ENCODE data around the gene VTA1.
"Not testable (repeated sequence)": the region's sequence is repeated elsewhere in the genome, so short reads cannot be mapped to it uniquely, and the experiment has no call there.

Gene VTA1

GRCh38 chr6:142146828-142147662, at the start of gene VTA1, which contains the start of gene NMBR:
Gene VTA1, plus strand, starts transcription at chr6:142147263. Its CDS starts 25 bp downstream, at chr6:142147288.
Gene NMBR, minus strand, starts transcription at chr6:142147122. Its CDS starts 58,464 bp downstream, at chr6:142088658.
- H3K9me3 ChIP-seq (ENCODE audit: control insufficient read depth in 1 of 2, low read length in 2 of 2) = no peaks in the 10 kb centered on the region
- no peaks in the 10 kb centered on the region for H3K36me3 ChIP-seq (ENCODE audit: control insufficient read depth in 1 of 2, insufficient read depth in 2 of 2, low read length in 2 of 2)
- peak within 1 kb of the TSS; percentile 78 to 82 for H3K9ac ChIP-seq (ENCODE audit: low read depth in 1 of 2, low read length in 2 of 2)
- H3K4me1 ChIP-seq (ENCODE audit: control insufficient read depth in 1 of 2, insufficient read depth in 2 of 2, low read length in 2 of 2) = peaks cover 16% of the 10 kb centered on the region in 2 donors
- peak within 1 kb of the TSS; percentile 95 to 99 for H3K4me3 ChIP-seq (ENCODE audit: low read depth in 1 of 2, low read length in 2 of 2)
- H3K27ac ChIP-seq (ENCODE audit: low read depth, low read length) = no peak within 1 kb of the TSS
- H3K27me3 ChIP-seq (ENCODE audit: control insufficient read depth in 1 of 2, insufficient read depth in 2 of 2, low read length in 2 of 2) = no peaks in the 10 kb centered on the region

- not testable (repeated sequence) for H3K9ac ChIP-seq (ENCODE audit: low read depth in 1 of 2, low read length in 2 of 2); H3K27ac ChIP-seq (ENCODE audit: low read depth, low read length); H3K27me3 ChIP-seq (ENCODE audit: control insufficient read depth in 1 of 2, insufficient read depth in 2 of 2, low read length in 2 of 2); H3K4me3 ChIP-seq (ENCODE audit: low read depth in 1 of 2, low read length in 2 of 2); H3K9me3 ChIP-seq (ENCODE audit: control insufficient read depth in 1 of 2, low read length in 2 of 2); H3K36me3 ChIP-seq (ENCODE audit: control insufficient read depth in 1 of 2, insufficient read depth in 2 of 2, low read length in 2 of 2); H3K4me1 ChIP-seq (ENCODE audit: control insufficient read depth in 1 of 2, insufficient read depth in 2 of 2, low read length in 2 of 2)
These were observed 42.2 kb upstream of the VTA1 start for GRCh38 chr6:142104820-142105219.

- H3K9ac ChIP-seq (ENCODE audit: low read depth in 1 of 2, low read length in 2 of 2) = not testable (repeated sequence)
These were observed 36.2 kb upstream of the VTA1 start for GRCh38 chr6:142110820-142111219.

GRCh38 chr6:142112451-142113061, 34.5 kb upstream of the VTA1 start:
- Histone ChIP-seq H3K9ac (ENCODE audit: low read depth in 1 of 2, low read length in 2 of 2) (no peak overlapping the region), H3K27ac (ENCODE audit: low read depth, low read length) (no peak overlapping the region), H3K4me1 (ENCODE audit: control insufficient read depth in 1 of 2, insufficient read depth in 2 of 2, low read length in 2 of 2) (no peaks in the 10 kb centered on the region), H3K9me3 (ENCODE audit: control insufficient read depth in 1 of 2, low read length in 2 of 2) (no peaks in the 10 kb centered on the region), H3K27me3 (ENCODE audit: control insufficient read depth in 1 of 2, insufficient read depth in 2 of 2, low read length in 2 of 2) (no peaks in the 10 kb centered on the region), H3K4me3 (ENCODE audit: low read depth in 1 of 2, low read length in 2 of 2) (no peak overlapping the region), H3K36me3 (ENCODE audit: control insufficient read depth in 1 of 2, insufficient read depth in 2 of 2, low read length in 2 of 2) (no peaks in the 10 kb centered on the region)

More at GRCh38 chr6:142110820-142111219, 36.2 kb upstream of the VTA1 start:
- H3K4me1 ChIP-seq (ENCODE audit: control insufficient read depth in 1 of 2, insufficient read depth in 2 of 2, low read length in 2 of 2); H3K27me3 ChIP-seq (ENCODE audit: control insufficient read depth in 1 of 2, insufficient read depth in 2 of 2, low read length in 2 of 2); H3K9me3 ChIP-seq (ENCODE audit: control insufficient read depth in 1 of 2, low read length in 2 of 2); H3K27ac ChIP-seq (ENCODE audit: low read depth, low read length); H3K4me3 ChIP-seq (ENCODE audit: low read depth in 1 of 2, low read length in 2 of 2); H3K36me3 ChIP-seq (ENCODE audit: control insufficient read depth in 1 of 2, insufficient read depth in 2 of 2, low read length in 2 of 2): not testable (repeated sequence)

GRCh38 chr6:142117366-142117765, 29.7 kb upstream of the VTA1 start:
- no peaks in the 10 kb centered on the region for H3K36me3 ChIP-seq (ENCODE audit: control insufficient read depth in 1 of 2, insufficient read depth in 2 of 2, low read length in 2 of 2)

GRCh38 chr6:142118328-142118727, 28.7 kb upstream of the VTA1 start:
- Histone ChIP-seq H3K9me3 (ENCODE audit: control insufficient read depth in 1 of 2, low read length in 2 of 2) (no peaks in the 10 kb centered on the region), H3K36me3 (ENCODE audit: control insufficient read depth in 1 of 2, insufficient read depth in 2 of 2, low read length in 2 of 2) (no peaks in the 10 kb centered on the region), H3K27ac (ENCODE audit: low read depth, low read length) (no peak overlapping the region), H3K9ac (ENCODE audit: low read depth in 1 of 2, low read length in 2 of 2) (no peak overlapping the region), H3K4me3 (ENCODE audit: low read depth in 1 of 2, low read length in 2 of 2) (no peak overlapping the region), H3K27me3 (ENCODE audit: control insufficient read depth in 1 of 2, insufficient read depth in 2 of 2, low read length in 2 of 2) (no peaks in the 10 kb centered on the region), H3K4me1 (ENCODE audit: control insufficient read depth in 1 of 2, insufficient read depth in 2 of 2, low read length in 2 of 2) (no peaks in the 10 kb centered on the region)

More at GRCh38 chr6:142117366-142117765, 29.7 kb upstream of the VTA1 start:
- Histone ChIP-seq H3K9ac (ENCODE audit: low read depth in 1 of 2, low read length in 2 of 2) (no peak overlapping the region), H3K27ac (ENCODE audit: low read depth, low read length) (no peak overlapping the region), H3K4me1 (ENCODE audit: control insufficient read depth in 1 of 2, insufficient read depth in 2 of 2, low read length in 2 of 2) (no peaks in the 10 kb centered on the region), H3K4me3 (ENCODE audit: low read depth in 1 of 2, low read length in 2 of 2) (no peak overlapping the region), H3K27me3 (ENCODE audit: control insufficient read depth in 1 of 2, insufficient read depth in 2 of 2, low read length in 2 of 2) (no peaks in the 10 kb centered on the region), H3K9me3 (ENCODE audit: control insufficient read depth in 1 of 2, low read length in 2 of 2) (no peaks in the 10 kb centered on the region)

GRCh38 chr6:142118925-142119324, 28.1 kb upstream of the VTA1 start:
- no peak overlapping the region for H3K27ac ChIP-seq (ENCODE audit: low read depth, low read length)
- H3K36me3 ChIP-seq (ENCODE audit: control insufficient read depth in 1 of 2, insufficient read depth in 2 of 2, low read length in 2 of 2) = no peaks in the 10 kb centered on the region

GRCh38 chr6:142121342-142121741, 25.7 kb upstream of the VTA1 start:
- Histone ChIP-seq H3K9ac (ENCODE audit: low read depth in 1 of 2, low read length in 2 of 2) (no peak overlapping the region), H3K9me3 (ENCODE audit: control insufficient read depth in 1 of 2, low read length in 2 of 2) (no peaks in the 10 kb centered on the region), H3K4me1 (ENCODE audit: control insufficient read depth in 1 of 2, insufficient read depth in 2 of 2, low read length in 2 of 2) (no peaks in the 10 kb centered on the region), H3K4me3 (ENCODE audit: low read depth in 1 of 2, low read length in 2 of 2) (no peak overlapping the region), H3K36me3 (ENCODE audit: control insufficient read depth in 1 of 2, insufficient read depth in 2 of 2, low read length in 2 of 2) (no peaks in the 10 kb centered on the region), H3K27me3 (ENCODE audit: control insufficient read depth in 1 of 2, insufficient read depth in 2 of 2, low read length in 2 of 2) (no peaks in the 10 kb centered on the region), H3K27ac (ENCODE audit: low read depth, low read length) (no peak overlapping the region)

More at GRCh38 chr6:142118925-142119324, 28.1 kb upstream of the VTA1 start:
- H3K27me3 ChIP-seq (ENCODE audit: control insufficient read depth in 1 of 2, insufficient read depth in 2 of 2, low read length in 2 of 2) = no peaks in the 10 kb centered on the region
- no peaks in the 10 kb centered on the region for H3K9me3 ChIP-seq (ENCODE audit: control insufficient read depth in 1 of 2, low read length in 2 of 2)
- no peak overlapping the region for H3K9ac ChIP-seq (ENCODE audit: low read depth in 1 of 2, low read length in 2 of 2)
- no peak overlapping the region for H3K4me3 ChIP-seq (ENCODE audit: low read depth in 1 of 2, low read length in 2 of 2)
- no peaks in the 10 kb centered on the region for H3K4me1 ChIP-seq (ENCODE audit: control insufficient read depth in 1 of 2, insufficient read depth in 2 of 2, low read length in 2 of 2)

- Histone ChIP-seq H3K27me3 (ENCODE audit: control insufficient read depth in 1 of 2, insufficient read depth in 2 of 2, low read length in 2 of 2) (peaks cover 0 to 3% of the 10 kb centered on the region in 2 donors), H3K4me3 (ENCODE audit: low read depth in 1 of 2, low read length in 2 of 2) (no peak overlapping the region), H3K9me3 (ENCODE audit: control insufficient read depth in 1 of 2, low read length in 2 of 2) (no peaks in the 10 kb centered on the region), H3K36me3 (ENCODE audit: control insufficient read depth in 1 of 2, insufficient read depth in 2 of 2, low read length in 2 of 2) (no peaks in the 10 kb centered on the region), H3K4me1 (ENCODE audit: control insufficient read depth in 1 of 2, insufficient read depth in 2 of 2, low read length in 2 of 2) (no peaks in the 10 kb centered on the region), H3K9ac (ENCODE audit: low read depth in 1 of 2, low read length in 2 of 2) (no peak overlapping the region), H3K27ac (ENCODE audit: low read depth, low read length) (no peak overlapping the region)
These were observed 16.2 kb upstream of the VTA1 start for GRCh38 chr6:142130814-142131213.

- Histone ChIP-seq H3K9me3 (ENCODE audit: control insufficient read depth in 1 of 2, low read length in 2 of 2) (no peaks in the 10 kb centered on the region), H3K4me1 (ENCODE audit: control insufficient read depth in 1 of 2, insufficient read depth in 2 of 2, low read length in 2 of 2) (no peaks in the 10 kb centered on the region), H3K9ac (ENCODE audit: low read depth in 1 of 2, low read length in 2 of 2) (no peak within 1 kb of the TSS), H3K27me3 (ENCODE audit: control insufficient read depth in 1 of 2, insufficient read depth in 2 of 2, low read length in 2 of 2) (peaks cover 0 to 3% of the 10 kb centered on the region in 2 donors), H3K4me3 (ENCODE audit: low read depth in 1 of 2, low read length in 2 of 2) (no peak within 1 kb of the TSS), H3K27ac (ENCODE audit: low read depth, low read length) (no peak within 1 kb of the TSS), H3K36me3 (ENCODE audit: control insufficient read depth in 1 of 2, insufficient read depth in 2 of 2, low read length in 2 of 2) (no peaks in the 10 kb centered on the region)
These were observed 14.4 kb upstream of the VTA1 start, which contains the start of gene GJE1 for GRCh38 chr6:142132625-142133024. Gene GJE1, plus strand, starts transcription at chr6:142132925. Its CDS starts 234 bp downstream, at chr6:142133159.
